CD4-positive, alpha-beta T cell treated with Interferon alpha-2 for 1 hour (primary cell): Measurements from ENCODE around the gene GFOD1.
"Not testable (repeated sequence)": the region's sequence is repeated elsewhere in the genome, so short reads cannot be mapped to it uniquely, and the experiment has no call there.

Experiments
- DNase-seq, 2 donors: peaks; one replicate each; pipeline ENCODE4 v3.0.0-alpha.2; 2020 to 2022

Gene GFOD1

DNA sequence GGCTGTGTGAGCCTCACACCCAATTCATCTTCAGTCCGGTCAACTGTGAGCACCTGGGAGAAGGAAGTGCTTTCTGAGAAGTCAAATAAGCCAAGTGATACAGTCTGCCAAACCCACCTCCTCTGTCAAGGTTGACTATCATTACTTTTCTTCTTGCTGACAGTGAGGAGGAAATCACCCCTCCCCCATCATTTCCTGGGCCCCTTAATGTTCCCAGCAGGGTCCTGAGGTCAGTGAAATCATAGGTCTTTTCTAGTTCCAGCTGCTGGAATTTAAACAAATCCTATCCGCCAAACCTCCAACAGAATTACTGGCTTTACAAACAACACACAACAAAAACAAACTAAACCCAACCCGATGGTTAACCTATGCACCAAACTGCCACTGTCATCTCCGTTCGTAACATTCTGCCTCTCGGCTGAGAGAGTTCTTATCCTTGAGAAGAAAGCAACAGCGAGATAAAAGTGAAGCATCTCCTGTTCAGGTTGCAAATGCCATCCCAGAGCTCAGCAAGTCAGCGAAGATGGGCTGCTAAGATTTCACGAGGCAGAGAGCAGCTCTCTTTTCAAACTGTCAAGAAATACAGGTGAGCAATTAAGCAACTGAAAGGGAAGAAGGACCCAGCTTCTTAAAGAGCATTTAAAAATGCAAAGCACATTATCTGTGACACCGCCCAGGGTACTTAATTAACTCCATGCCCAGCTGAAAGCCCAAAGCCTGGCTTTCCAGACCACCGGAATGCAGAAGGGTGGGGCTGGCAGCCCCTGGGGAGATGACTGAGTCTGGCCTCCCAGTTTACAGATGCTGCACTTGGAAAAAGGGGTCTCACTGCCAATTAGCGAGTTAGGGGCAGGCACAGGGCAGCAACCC lies 24.7 kb downstream of the GFOD1 start:
- no peak for DNase-seq

DNA sequence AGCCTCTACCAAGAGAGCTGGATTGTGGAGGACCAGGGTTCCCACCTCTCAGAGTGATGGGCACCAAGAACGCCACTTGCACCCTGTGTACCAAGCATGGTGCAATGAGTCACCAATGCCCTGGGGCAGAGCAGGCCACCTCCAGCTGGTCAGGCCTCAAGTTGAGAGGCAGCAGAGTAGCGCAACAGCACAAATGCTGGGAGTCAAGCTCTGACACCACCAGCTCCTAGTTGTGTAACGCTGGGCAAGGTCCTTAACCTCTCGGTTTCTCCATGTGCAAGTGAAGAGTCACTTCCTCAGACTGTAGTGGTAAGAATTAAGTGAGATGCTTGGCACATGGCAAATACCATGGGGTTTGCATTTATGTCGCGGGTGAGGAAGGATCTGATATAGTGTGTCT lies 25.6 kb downstream of the GFOD1 start:
- peak in 1 of 2 donors; percentile 65 for DNase-seq

DNA sequence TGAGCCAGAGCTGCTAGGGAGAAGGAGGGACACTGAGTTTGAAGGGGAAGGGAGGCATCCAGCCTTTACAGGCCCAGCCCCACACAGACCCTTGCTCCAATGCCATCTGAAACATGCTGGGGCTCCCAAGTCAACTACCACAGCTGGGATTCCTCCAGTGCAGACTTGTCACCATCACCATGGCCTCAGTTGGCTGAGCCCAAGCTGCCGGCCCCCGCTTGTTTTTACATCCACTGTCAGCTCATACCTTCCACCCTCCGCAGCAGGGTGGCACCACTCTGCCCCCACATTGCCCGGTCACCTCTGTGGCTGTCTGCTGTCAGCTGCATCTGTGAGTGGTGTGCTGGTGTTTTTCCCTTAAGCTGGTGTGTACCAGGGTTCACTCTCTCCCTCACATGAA lies 26.1 kb downstream of the GFOD1 start:
- no peak for DNase-seq

DNA sequence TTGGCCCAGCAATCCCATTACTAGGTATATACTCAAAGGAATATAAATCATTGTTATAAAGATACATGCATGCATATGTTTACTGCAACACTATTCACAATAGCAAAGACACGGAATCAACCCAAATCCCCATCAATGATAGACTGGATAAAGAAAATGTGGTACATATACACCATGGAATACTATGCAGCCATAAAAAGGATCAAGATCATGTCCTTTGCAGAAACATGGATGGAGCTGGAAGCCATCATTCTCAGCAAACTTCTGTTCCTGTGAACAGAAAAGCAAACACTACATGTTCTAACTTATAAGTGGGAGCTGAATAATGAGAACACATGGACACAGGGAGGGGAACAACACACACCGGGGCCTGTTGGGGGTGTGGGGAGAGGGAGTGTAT lies 27.1 kb downstream of the GFOD1 start:
- DNase-seq = not testable (repeated sequence)

- DNase-seq = no peak
Measured at GRCh38 chr6:13457577-13457976, 29.8 kb downstream of the GFOD1 start.

DNA sequence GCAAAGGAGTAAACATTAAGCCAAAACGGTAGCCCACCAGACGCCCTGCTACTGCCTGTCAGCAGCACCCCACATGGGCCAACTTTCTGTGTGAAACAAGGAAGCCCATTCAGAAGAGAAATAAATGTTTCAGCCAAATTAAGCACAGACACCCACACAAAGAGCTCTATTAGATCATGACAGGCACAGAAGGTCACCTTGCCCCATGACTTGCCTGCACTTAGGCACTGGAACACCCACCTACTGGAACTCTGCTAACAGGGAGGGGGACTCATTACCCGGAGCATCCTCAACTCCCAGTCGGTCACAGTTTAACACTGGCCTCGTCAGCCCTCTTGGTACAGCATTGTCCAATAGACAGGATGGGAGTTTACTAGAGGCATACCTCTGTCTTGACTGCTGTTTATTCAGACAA lies 31.8 kb downstream of the GFOD1 start:
- no peak for DNase-seq

DNA sequence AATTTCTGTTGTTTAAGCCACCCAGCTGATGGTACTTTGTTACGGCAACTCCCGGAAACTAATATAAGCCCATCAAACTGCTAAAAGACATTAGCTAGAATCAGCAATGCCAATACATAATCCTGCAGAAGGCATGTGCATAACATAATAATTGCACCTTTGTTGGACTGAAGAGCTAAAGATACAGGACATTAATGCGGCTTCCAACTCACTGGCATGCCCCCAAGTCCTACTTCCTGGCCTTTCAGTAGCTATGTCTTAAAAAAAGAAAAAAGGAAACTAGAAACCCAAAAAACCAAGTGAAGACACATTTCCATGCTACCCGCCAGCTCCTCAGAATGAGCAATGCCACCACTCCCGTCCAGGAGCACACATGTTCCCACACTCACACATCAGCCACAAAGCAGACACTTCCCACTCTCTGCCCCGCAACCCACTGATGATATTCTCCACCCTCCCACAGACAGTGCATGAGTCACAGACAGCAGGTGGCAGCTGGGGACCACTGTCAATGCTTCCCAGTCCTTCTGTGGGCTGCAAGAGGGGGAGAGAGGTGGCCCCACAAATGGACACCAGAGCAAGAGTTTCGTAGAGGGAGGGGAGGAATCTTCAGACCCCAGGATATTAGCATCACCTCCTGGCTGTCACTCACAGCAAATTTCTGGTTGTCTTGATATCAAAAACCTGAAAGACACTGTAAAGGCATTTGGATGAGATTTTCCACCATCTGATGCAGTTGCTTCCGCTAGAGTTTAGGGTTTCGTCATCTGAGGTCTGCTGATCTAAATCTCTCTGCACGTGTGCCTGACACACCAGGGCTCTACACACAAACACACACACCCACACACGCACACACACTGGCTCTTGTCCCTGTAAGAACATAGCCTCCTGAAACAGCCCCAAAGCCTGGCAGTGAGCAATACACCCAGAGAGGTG lies 32.8 kb downstream of the GFOD1 start:
- peak; percentile 70 to 71 for DNase-seq

DNA sequence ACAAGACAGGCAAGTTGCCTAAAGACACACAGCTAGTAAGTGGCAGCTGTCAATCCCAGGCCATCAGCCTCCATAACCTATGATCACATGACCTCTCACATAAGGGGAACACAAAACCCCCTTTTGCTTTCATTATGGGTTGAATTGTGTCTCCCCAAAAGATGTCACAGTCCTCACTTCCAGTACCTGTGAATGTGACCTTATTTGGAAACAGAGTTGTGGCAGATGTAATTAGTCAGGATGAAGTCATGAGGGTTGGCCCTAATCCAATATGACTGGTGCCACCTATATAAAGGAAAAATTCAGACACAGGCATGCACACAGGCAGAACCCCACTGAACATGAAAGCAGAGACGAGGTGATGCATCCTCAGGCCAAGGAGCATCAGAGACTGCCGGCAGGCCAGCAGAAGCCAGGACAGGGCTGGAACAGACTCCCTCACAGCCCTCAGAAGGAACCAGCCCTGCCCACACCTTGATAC lies 33.6 kb downstream of the GFOD1 start:
- DNase-seq = peak in 1 of 2 donors; percentile 41

DNA sequence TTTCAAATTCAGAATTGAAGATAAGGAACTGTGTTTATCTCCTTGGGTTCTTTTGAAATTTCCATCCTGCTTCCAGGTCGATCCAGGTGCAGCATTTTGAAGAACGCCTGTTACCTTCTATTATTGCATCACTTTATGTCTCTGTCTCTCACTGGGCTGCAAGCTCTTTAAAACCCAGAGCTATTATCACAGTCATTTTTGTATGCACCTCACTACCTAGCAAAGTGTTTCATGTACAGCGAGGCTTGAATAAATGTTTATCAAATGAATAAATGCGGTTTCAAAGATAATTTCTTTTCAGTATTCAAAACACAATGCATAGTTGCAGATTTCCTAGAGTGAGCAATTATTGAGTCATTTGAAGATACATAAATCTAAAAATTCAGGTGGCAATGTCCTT lies 34.2 kb downstream of the GFOD1 start:
- DNase-seq = no peak

- DNase-seq = no peak
Measured at GRCh38 chr6:13452346-13453117, 34.9 kb downstream of the GFOD1 start.

GRCh38 chr6:13451181-13451895 lies 36.1 kb downstream of the GFOD1 start:
- DNase-seq = no peak

- no peak for DNase-seq
Measured at GRCh38 chr6:13450628-13451027, 36.8 kb downstream of the GFOD1 start.

GRCh38 chr6:13447949-13448724 lies 39.3 kb downstream of the GFOD1 start:
- DNase-seq = no peak

GRCh38 chr6:13446381-13446780 lies 41.0 kb downstream of the GFOD1 start:
- no peak for DNase-seq

- no peak for DNase-seq
Measured at GRCh38 chr6:13445744-13446115, 41.7 kb downstream of the GFOD1 start.

DNA sequence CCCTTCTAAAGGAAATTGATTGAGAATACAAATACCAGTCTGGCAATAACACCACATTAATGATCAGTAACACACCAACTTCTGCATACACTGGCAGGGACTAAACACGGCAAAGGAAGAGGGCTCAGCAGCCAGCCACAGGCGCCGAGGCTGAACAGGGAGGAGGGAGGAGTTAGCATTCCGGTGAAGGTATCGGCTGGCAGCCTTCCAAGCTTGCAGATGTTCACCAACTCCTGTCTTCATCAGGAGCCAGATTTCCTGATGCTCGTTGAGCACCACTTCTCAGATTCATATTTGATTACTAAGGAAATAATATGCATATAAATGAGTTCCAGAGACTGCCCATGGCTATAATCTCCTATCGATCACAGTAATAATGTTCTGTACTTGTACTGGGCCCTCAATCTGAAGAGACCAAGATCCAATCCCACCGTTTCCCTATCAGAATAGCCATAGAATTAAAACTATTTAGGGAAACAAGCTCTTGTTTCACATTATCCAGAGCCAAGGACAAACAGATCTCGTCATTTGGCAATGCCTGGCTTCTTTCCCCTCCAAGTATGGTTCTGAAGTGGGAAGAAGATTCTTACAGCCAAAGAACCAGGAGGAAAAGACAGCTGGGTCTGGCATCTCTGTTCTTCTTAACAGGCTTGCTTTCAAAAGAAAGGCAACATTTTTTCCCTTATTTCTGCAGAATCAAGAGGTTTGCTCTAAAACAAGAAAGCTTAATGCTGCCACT lies 42.2 kb downstream of the GFOD1 start:
- DNase-seq = peak in 1 of 2 donors; percentile 23

GRCh38 chr6:13444604-13445003 lies 42.8 kb downstream of the GFOD1 start:
- DNase-seq = no peak

- not testable (repeated sequence) for DNase-seq
Measured at GRCh38 chr6:13443978-13444377, 43.4 kb downstream of the GFOD1 start.

GRCh38 chr6:13441778-13442177 lies 45.6 kb downstream of the GFOD1 start:
- no peak for DNase-seq

DNA sequence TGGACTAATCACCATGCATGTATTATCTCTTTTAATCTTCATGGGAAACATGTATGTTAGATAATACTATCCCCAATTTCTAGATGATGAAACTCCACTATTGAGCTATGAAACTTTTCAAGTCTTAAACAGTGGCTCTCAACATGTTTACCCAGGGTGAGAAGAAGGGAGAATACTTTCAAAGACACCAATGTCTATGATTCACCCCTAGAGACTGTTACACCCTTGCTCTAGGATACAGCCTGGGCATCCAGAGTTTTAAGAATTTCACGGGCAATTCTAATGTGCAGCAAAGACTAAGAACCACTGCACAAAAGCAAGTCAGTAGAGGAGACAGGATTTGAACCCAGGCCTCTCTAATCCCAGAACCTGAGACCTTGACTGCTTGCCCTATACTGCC lies 47.8 kb downstream of the GFOD1 start:
- no peak for DNase-seq

- no peak for DNase-seq
Measured at GRCh38 chr6:13438126-13438525, 49.3 kb downstream of the GFOD1 start.
